Vagina (tissue), 2 donors: ENCODE results near the gene ACOX2.

Source experiments
- POLR2A ChIP-seq, 2 donors: fragments of 450-650 bp; IDR thresholded peaks; one replicate each; pipeline ENCODE4 v1.6.1; 2017; ENCODE audit warnings: antibody characterized with exemption in 2 of 2, mild to moderate bottlenecking in 2 of 2, moderate library complexity in 2 of 2
- POLR2AphosphoS5 ChIP-seq, 2 donors: sonication (generic); formaldehyde crosslinking; IDR thresholded peaks; one replicate each; pipeline ENCODE4 v1.9.0; 2017; ENCODE audit warnings: antibody characterized with exemption in 2 of 2, mild to moderate bottlenecking in 2 of 2, low read depth in 1 of 2; ENCODE audit not compliant: insufficient read depth in 1 of 2
- TF ChIP-seq, protein P1 (sequence below), 3 experiments: fragments of 450-650 bp in 2 of 3; fragments of 200-600 bp in 1 of 3; sonication (generic) in 1 of 3; IDR thresholded peaks; one replicate each; pipeline ENCODE4 v1.5.1; 2017 to 2019; ENCODE audit warnings: antibody characterized with exemption in 3 of 3, mild to moderate bottlenecking in 2 of 3, moderate library complexity in 2 of 3

DNA sequence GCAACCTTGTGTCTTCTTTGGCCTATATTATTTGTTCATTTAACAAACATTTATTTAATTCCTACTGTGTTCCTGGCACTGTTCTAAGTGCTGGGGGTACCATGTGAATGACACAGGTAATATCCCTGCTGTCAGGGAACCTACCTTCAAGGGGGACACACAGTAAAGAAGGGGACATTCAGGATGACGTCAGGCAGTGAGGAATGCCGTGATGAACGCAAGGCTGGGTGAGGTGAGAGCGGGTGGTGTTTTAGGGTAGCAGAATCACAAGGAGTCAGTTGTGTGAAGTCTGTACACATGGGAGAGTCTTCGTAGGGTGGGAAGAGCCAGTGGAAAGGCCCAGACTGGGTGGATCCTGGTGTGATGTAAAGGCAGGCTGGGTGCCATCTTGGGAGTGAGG is 41.9 kb upstream of the ACOX2 start:
- TF ChIP-seq, protein P1, sequence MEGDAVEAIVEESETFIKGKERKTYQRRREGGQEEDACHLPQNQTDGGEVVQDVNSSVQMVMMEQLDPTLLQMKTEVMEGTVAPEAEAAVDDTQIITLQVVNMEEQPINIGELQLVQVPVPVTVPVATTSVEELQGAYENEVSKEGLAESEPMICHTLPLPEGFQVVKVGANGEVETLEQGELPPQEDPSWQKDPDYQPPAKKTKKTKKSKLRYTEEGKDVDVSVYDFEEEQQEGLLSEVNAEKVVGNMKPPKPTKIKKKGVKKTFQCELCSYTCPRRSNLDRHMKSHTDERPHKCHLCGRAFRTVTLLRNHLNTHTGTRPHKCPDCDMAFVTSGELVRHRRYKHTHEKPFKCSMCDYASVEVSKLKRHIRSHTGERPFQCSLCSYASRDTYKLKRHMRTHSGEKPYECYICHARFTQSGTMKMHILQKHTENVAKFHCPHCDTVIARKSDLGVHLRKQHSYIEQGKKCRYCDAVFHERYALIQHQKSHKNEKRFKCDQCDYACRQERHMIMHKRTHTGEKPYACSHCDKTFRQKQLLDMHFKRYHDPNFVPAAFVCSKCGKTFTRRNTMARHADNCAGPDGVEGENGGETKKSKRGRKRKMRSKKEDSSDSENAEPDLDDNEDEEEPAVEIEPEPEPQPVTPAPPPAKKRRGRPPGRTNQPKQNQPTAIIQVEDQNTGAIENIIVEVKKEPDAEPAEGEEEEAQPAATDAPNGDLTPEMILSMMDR (IDR thresholded peaks at IDR 0.05) = no peak
- TF ChIP-seq POLR2AphosphoS5 (IDR thresholded peaks at IDR 0.05; ENCODE audit: insufficient read depth in 1 of 2, low read depth in 1 of 2) = no peak
- TF ChIP-seq POLR2A (IDR thresholded peaks at IDR 0.05) = no peak
